Ishikawa (cell line): ENCODE measurements around the gene CXCL17.

Source experiments
- CEBPB ChIP-seq: IDR thresholded peaks from 2 replicates; pipeline ENCODE4 v1.6.1; 2012
- CREB1 ChIP-seq: IDR thresholded peaks from 2 replicates; pipeline ENCODE4 v1.6.1; 2012; ENCODE audit warnings: low read depth
- EGR1 ChIP-seq: IDR thresholded peaks from 2 replicates; pipeline ENCODE4 v1.6.1; 2012
- EP300 ChIP-seq: IDR thresholded peaks from 2 replicates; pipeline ENCODE4 v1.6.1; 2012; ENCODE audit warnings: borderline replicate concordance
- FOXM1 ChIP-seq: IDR thresholded peaks from 2 replicates; pipeline ENCODE4 v1.6.1; 2012; ENCODE audit warnings: low read depth, borderline replicate concordance
- MAX ChIP-seq: IDR thresholded peaks from 2 replicates; pipeline ENCODE4 v1.6.1; 2012
- NFIC ChIP-seq: IDR thresholded peaks from 2 replicates; pipeline ENCODE4 v1.6.1; 2012
- RAD21 ChIP-seq: IDR thresholded peaks from 2 replicates; pipeline ENCODE4 v1.6.1; 2012; ENCODE audit warnings: low read depth
- REST ChIP-seq: IDR thresholded peaks from 2 replicates; pipeline ENCODE4 v1.6.1; 2012; ENCODE audit warnings: low read depth, mild to moderate bottlenecking
- TAF1 ChIP-seq: IDR thresholded peaks from 2 replicates; pipeline ENCODE4 v1.6.1; 2012; ENCODE audit warnings: low read depth, mild to moderate bottlenecking
- TCF12 ChIP-seq: IDR thresholded peaks from 2 replicates; pipeline ENCODE4 v1.6.1; 2012; ENCODE audit warnings: low read depth
- TEAD4 ChIP-seq: IDR thresholded peaks from 2 replicates; pipeline ENCODE4 v1.6.1; 2012
- USF1 ChIP-seq: IDR thresholded peaks from 2 replicates; pipeline ENCODE4 v1.6.1; 2012
- YY1 ChIP-seq: IDR thresholded peaks from 2 replicates; pipeline ENCODE4 v1.6.1; 2012; ENCODE audit warnings: low read depth
- ZBTB7A ChIP-seq: IDR thresholded peaks from 2 replicates; pipeline ENCODE4 v1.6.1; 2012; ENCODE audit warnings: low read depth

CXCL17 gene

GRCh38 chr19:42419309-42419708 is 23.4 kb downstream of the CXCL17 start:
- TF ChIP-seq ZBTB7A (no peak), NFIC (no peak), TEAD4 (no peak), MAX (no peak), TCF12 (no peak), CEBPB (no peak), EGR1 (no peak), EP300 (no peak), CREB1 (no peak)

- no peak for TF ChIP-seq TEAD4
- TF ChIP-seq REST, result no peak
- no peak for TF ChIP-seq TAF1
- no peak for TF ChIP-seq EGR1
- TF ChIP-seq CREB1, result no peak
- no peak for TF ChIP-seq ZBTB7A
- TF ChIP-seq NFIC, result no peak
- no peak for TF ChIP-seq FOXM1
- TF ChIP-seq YY1, result no peak
- TF ChIP-seq USF1, result no peak
- no peak for TF ChIP-seq TCF12
- no peak for TF ChIP-seq CEBPB
- no peak for TF ChIP-seq MAX
- TF ChIP-seq RAD21, result no peak
- TF ChIP-seq EP300, result no peak
Measured at GRCh38 chr19:42412661-42413076, 30.1 kb downstream of the CXCL17 start.

GRCh38 chr19:42412227-42412626 is 30.5 kb downstream of the CXCL17 start:
- no peak for TF ChIP-seq RAD21

- no peak for TF ChIP-seq TCF12
- no peak for TF ChIP-seq REST
- TF ChIP-seq USF1, result no peak
- no peak for TF ChIP-seq EP300
Measured at GRCh38 chr19:42411581-42412178, 31.1 kb downstream of the CXCL17 start.

GRCh38 chr19:42410371-42410770 is 32.4 kb downstream of the CXCL17 start:
- TF ChIP-seq EP300 (no peak), TCF12 (no peak), ZBTB7A (no peak), TAF1 (no peak), USF1 (no peak), YY1 (no peak), EGR1 (no peak), MAX (no peak), RAD21 (no peak), REST (no peak), TEAD4 (no peak), NFIC (no peak), FOXM1 (no peak), CEBPB (no peak), CREB1 (no peak)
